Measurements from ENCODE around the gene OR2A14. TPM values are rescaled to one million over a fixed set of nuclear protein-coding genes. Genes with fewer than 3 reads are reported as not detected.

The OR2A14 gene
- total and polyA plus RNA-seq, 2 donors (not counting 1 experiment from before 2014, with no cell fraction given) = not detected

- CTCF ChIA-PET = no interaction called here
- Mint-ChIP-seq H3K4me3 (no peak overlapping the region), H3K9me3 (ENCODE audit: insufficient read depth) (no peaks in the 10 kb centered on the region), H3K27me3 (peaks cover 14% of the 10 kb centered on the region), H3K4me1 (no peaks in the 10 kb centered on the region), H3K27ac (no peak overlapping the region)
- Histone ChIP-seq H3K4me3 (ENCODE audit: control extremely low read depth in 1 of 5, extremely low read depth in 1 of 5, insufficient read depth in 1 of 5, low read depth in 2 of 5, low read length in 4 of 5) (no peak overlapping the region), H3K9ac (ENCODE audit: low read length) (no peak overlapping the region), H3K27me3 (replicated peaks in 1 of 4; ENCODE audit: control extremely low read depth in 1 of 4, control insufficient read depth in 3 of 4, insufficient read depth in 4 of 4, low read length in 3 of 4) (peaks cover 0 to 8% (median 2%) of the 10 kb centered on the region in 4 experiments), H3K4me2 (replicated peaks; ENCODE audit: low read depth, low read length, poor library complexity, severe bottlenecking) (no peak overlapping the region), H2AFZ (ENCODE audit: insufficient read depth, low read depth, low read length, poor library complexity, severe bottlenecking) (no peak overlapping the region), H4K20me1 (ENCODE audit: control insufficient read depth, insufficient read depth, low read length, poor library complexity, severe bottlenecking) (no peaks in the 10 kb centered on the region), H3K36me3 (replicated peaks in 1 of 2; ENCODE audit: control extremely low read depth in 1 of 2, control insufficient read depth in 1 of 2, extremely low read depth in 1 of 2, insufficient read depth in 2 of 2, low read length in 1 of 2) (no peaks in the 10 kb centered on the region), H3K27ac (ENCODE audit: low read length in 2 of 2) (no peak overlapping the region), H3K4me1 (ENCODE audit: control insufficient read depth in 2 of 2, insufficient read depth in 2 of 2, low read length in 2 of 2) (no peaks in the 10 kb centered on the region), H3K79me2 (ENCODE audit: control insufficient read depth, insufficient read depth, low read length) (no peaks in the 10 kb centered on the region), H3K9me3 (ENCODE audit: control extremely low read depth in 1 of 3, control insufficient read depth in 2 of 3, insufficient read depth in 1 of 3, low read length in 2 of 3) (peaks cover 0 to 3% (median 0%) of the 10 kb centered on the region in 3 donors)
- intact Hi-C loops (cut with micrococcal nuclease) = no loop called here
- peak; percentile 30 for TF ChIP-seq CTCF (IDR thresholded peaks at IDR 0.05)
- no peak for TF ChIP-seq EZH2 (IDR thresholded peaks at IDR 0.05; ENCODE audit: borderline replicate concordance, insufficient read depth, low read depth, low read length, poor library complexity, severe bottlenecking)
- POLR2A ChIA-PET = no interaction called here
- ATAC-seq (ENCODE audit: low read depth) (no peak), DNase-seq (no peak)
Observed at GRCh38 chr7:144098776-144099175, 24.2 kb upstream of the OR2A14 start.

- H3K9me3 Mint-ChIP-seq (ENCODE audit: insufficient read depth) = no peaks in the 10 kb centered on the region
- no peak overlapping the region for H3K4me3 Mint-ChIP-seq
- Histone ChIP-seq H3K27me3 (replicated peaks in 1 of 4; ENCODE audit: control extremely low read depth in 1 of 4, control insufficient read depth in 3 of 4, insufficient read depth in 4 of 4, low read length in 3 of 4) (peaks cover 0 to 5% (median 2%) of the 10 kb centered on the region in 4 experiments), H3K9me3 (ENCODE audit: control extremely low read depth in 1 of 3, control insufficient read depth in 2 of 3, insufficient read depth in 1 of 3, low read length in 2 of 3) (peaks cover 0 to 1% (median 0%) of the 10 kb centered on the region in 3 donors), H3K79me2 (ENCODE audit: control insufficient read depth, insufficient read depth, low read length) (no peaks in the 10 kb centered on the region), H3K27ac (ENCODE audit: low read length in 2 of 2) (no peak overlapping the region), H3K36me3 (replicated peaks in 1 of 2; ENCODE audit: control extremely low read depth in 1 of 2, control insufficient read depth in 1 of 2, extremely low read depth in 1 of 2, insufficient read depth in 2 of 2, low read length in 1 of 2) (no peaks in the 10 kb centered on the region), H3K4me3 (ENCODE audit: control extremely low read depth in 1 of 5, extremely low read depth in 1 of 5, insufficient read depth in 1 of 5, low read depth in 2 of 5, low read length in 4 of 5) (no peak overlapping the region), H3K4me2 (replicated peaks; ENCODE audit: low read depth, low read length, poor library complexity, severe bottlenecking) (no peak overlapping the region), H2AFZ (ENCODE audit: insufficient read depth, low read depth, low read length, poor library complexity, severe bottlenecking) (no peak overlapping the region), H3K4me1 (ENCODE audit: control insufficient read depth in 2 of 2, insufficient read depth in 2 of 2, low read length in 2 of 2) (no peaks in the 10 kb centered on the region), H3K9ac (ENCODE audit: low read length) (no peak overlapping the region), H4K20me1 (ENCODE audit: control insufficient read depth, insufficient read depth, low read length, poor library complexity, severe bottlenecking) (no peaks in the 10 kb centered on the region)
- CTCF ChIA-PET = no interaction called here
- peaks cover 14% of the 10 kb centered on the region for H3K27me3 Mint-ChIP-seq
- intact Hi-C loops (cut with micrococcal nuclease) = no loop called here
- TF ChIP-seq EZH2 (IDR thresholded peaks at IDR 0.05; ENCODE audit: borderline replicate concordance, insufficient read depth, low read depth, low read length, poor library complexity, severe bottlenecking) (no peak), CTCF (IDR thresholded peaks at IDR 0.05) (no peak)
- WGBS (ENCODE audit: insufficient coverage) = no CpG with 5 or more reads among the region's 3 CpGs
- POLR2A ChIA-PET = no interaction called here
- no peak overlapping the region for H3K27ac Mint-ChIP-seq
- ATAC-seq (ENCODE audit: low read depth) = no peak
- H3K4me1 Mint-ChIP-seq = no peaks in the 10 kb centered on the region
- DNase-seq = no peak
Observed at GRCh38 chr7:144100607-144101006, 22.4 kb upstream of the OR2A14 start.
